AG04450 (cell line): ENCODE data around the gene SLC35F1. TPM values are rescaled to one million over a fixed set of nuclear protein-coding genes. Genes with fewer than 3 reads are reported as not detected.

Source experiments
- CTCF ChIA-PET: fragments of 300-600, 350-600 bp; formaldehyde crosslinking; extraction: SDS; loops from one replicate; lab custom pipeline; 2022; ENCODE audit warnings: antibody characterized with exemption, inconsistent platforms; lab: Charles Lee
- POLR2A ChIA-PET: fragments of 350-600 bp; formaldehyde crosslinking; extraction: SDS; loops from one replicate; lab custom pipeline; 2021; ENCODE audit warnings: antibody characterized with exemption, inconsistent platforms; lab: Yijun Ruan, JAX
- DNase-seq: peaks from one replicate; pipeline ENCODE4 v3.0.0-alpha.2; 2011; ENCODE audit warnings: low read depth, low spot score
- H3K27ac ChIP-seq: one replicate; pipeline ENCODE4 v1.5.1; 2012; ENCODE audit warnings: low read depth, low read length, control low read depth
- H3K27me3 ChIP-seq: one replicate; pipeline ENCODE4 v1.6.0; 2012; ENCODE audit warnings: low read length; ENCODE audit not compliant: control insufficient read depth, insufficient read depth
- H3K4me3 ChIP-seq: 2 replicates; pipeline ENCODE4 v1.5.1; 2011; ENCODE audit warnings: mild to moderate bottlenecking, low read depth, low read length, control low read depth
- H3K9me3 ChIP-seq: 2 replicates; pipeline ENCODE4 v1.5.1; 2012; ENCODE audit warnings: low read length; ENCODE audit not compliant: control insufficient read depth, insufficient read depth
- polyA plus RNA-seq: library from polyadenylated mRNA; depleted of rRNA; stranded (reverse); fragments of >200 nt; gene quantifications from 2 replicates; pipeline ENCODE4 v1.2.3, GENCODE V29; 2011; rRNA removed
- TF ChIP-seq, protein P1 (sequence below): IDR thresholded peaks from 2 replicates; pipeline ENCODE4 v1.5.1; 2011; ENCODE audit warnings: low read depth, low read length, control low read depth, inconsistent platforms

Gene SLC35F1
- polyA plus RNA-seq, 1 experiment, result 0.14 TPM

DNA sequence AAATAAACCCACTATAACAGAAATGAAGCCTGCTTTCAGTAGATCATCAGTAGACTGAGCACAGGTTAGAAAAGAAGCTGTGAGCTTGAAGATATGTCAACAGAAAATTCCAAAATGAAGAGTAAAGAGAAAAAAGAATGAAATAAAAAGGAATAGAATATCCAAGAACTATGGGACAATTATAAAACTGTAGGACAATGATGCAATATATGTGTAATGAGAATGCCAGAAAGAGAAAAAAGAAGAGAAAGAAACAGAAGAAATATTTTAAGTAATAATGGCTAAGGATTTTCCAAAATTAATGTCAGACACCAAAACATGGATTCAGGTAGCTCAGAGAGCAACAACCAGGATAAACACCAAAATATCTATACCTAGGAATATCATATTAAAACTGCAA is 449.6 kb downstream of the SLC35F1 start:
- no peak for DNase-seq
- Histone ChIP-seq H3K27ac (no peak overlapping the region), H3K4me3 (no peak overlapping the region), H3K9me3 (peaks cover 3% of the 10 kb centered on the region; the same call in 1 of the 2 replicates), H3K27me3 (no peaks in the 10 kb centered on the region)
- TF ChIP-seq, protein P1, sequence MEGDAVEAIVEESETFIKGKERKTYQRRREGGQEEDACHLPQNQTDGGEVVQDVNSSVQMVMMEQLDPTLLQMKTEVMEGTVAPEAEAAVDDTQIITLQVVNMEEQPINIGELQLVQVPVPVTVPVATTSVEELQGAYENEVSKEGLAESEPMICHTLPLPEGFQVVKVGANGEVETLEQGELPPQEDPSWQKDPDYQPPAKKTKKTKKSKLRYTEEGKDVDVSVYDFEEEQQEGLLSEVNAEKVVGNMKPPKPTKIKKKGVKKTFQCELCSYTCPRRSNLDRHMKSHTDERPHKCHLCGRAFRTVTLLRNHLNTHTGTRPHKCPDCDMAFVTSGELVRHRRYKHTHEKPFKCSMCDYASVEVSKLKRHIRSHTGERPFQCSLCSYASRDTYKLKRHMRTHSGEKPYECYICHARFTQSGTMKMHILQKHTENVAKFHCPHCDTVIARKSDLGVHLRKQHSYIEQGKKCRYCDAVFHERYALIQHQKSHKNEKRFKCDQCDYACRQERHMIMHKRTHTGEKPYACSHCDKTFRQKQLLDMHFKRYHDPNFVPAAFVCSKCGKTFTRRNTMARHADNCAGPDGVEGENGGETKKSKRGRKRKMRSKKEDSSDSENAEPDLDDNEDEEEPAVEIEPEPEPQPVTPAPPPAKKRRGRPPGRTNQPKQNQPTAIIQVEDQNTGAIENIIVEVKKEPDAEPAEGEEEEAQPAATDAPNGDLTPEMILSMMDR, result no peak
- ChIA-PET POLR2A (no interaction called here), CTCF (interaction anchor here (1.0 kb wide), 1 partner anchor 22 kb away, joined by 3 read pairs; no protein-coding TSS in a partner anchor)

Other genes starting within 250 kb of the SLC35F1 start
- gene NUS1, start 231.8 kb upstream of the SLC35F1 start, polyA plus RNA-seq, result 23.3 and 26.1 TPM in 2 replicates